GM19455 (cell line): ENCODE data around the gene SPAG6.
"Not testable (repeated sequence)": the region's sequence is repeated elsewhere in the genome, so short reads cannot be mapped to it uniquely, and the experiment has no call there.

Source experiments
- ATAC-seq: cut with Tn5 transposase; IDR thresholded peaks from one replicate; pipeline ENCODE4 v1.9.1; 2021; ENCODE audit not compliant: unreplicated experiment

SPAG6 gene

GRCh38 chr10:22345301-22346095 is at the start of gene SPAG6:
TSS of gene SPAG6 (plus strand) at chr10:22345496. CDS start at chr10:22345612, 116 bp downstream.
- peak; percentile 40 for ATAC-seq

GRCh38 chr10:22301193-22301592 is 44.1 kb upstream of the SPAG6 start:
- no peak for ATAC-seq

- no peak for ATAC-seq
Observed at GRCh38 chr10:22303461-22303860, 41.8 kb upstream of the SPAG6 start.

- ATAC-seq: no peak
Observed at GRCh38 chr10:22305721-22306120, 39.6 kb upstream of the SPAG6 start.

- peak; percentile 97 for ATAC-seq
Observed at GRCh38 chr10:22308390-22308789, 36.9 kb upstream of the SPAG6 start.

- ATAC-seq: no peak
Observed at GRCh38 chr10:22309180-22310000, 35.9 kb upstream of the SPAG6 start.

- not testable (repeated sequence) for ATAC-seq
Observed at GRCh38 chr10:22310012-22310411, 35.3 kb upstream of the SPAG6 start.

GRCh38 chr10:22310928-22311327 is 34.4 kb upstream of the SPAG6 start:
- ATAC-seq: no peak

- ATAC-seq: no peak
Observed at GRCh38 chr10:22314852-22315251, 30.4 kb upstream of the SPAG6 start.

- ATAC-seq: peak; percentile 25
Observed at GRCh38 chr10:22315455-22316285, 29.6 kb upstream of the SPAG6 start.

- ATAC-seq: peak; percentile 57
Observed at GRCh38 chr10:22316286-22317075, 28.8 kb upstream of the SPAG6 start, which contains the start of gene COMMD3. TSS of gene COMMD3 (plus strand) at chr10:22316388. CDS start at chr10:22316418, 30 bp downstream.

GRCh38 chr10:22317076-22317370 is 28.3 kb upstream of the SPAG6 start:
- ATAC-seq: peak; percentile 26

- no peak for ATAC-seq
Observed at GRCh38 chr10:22317771-22318565, 27.3 kb upstream of the SPAG6 start.

GRCh38 chr10:22318772-22319171 is 26.5 kb upstream of the SPAG6 start:
- ATAC-seq: no peak

- ATAC-seq: no peak
Observed at GRCh38 chr10:22319547-22319979, 25.7 kb upstream of the SPAG6 start.

- ATAC-seq: no peak
Observed at GRCh38 chr10:22319980-22320558, 25.2 kb upstream of the SPAG6 start.

GRCh38 chr10:22320591-22321155 is 24.6 kb upstream of the SPAG6 start, which contains the start of gene BMI1:
TSS of gene BMI1 (plus strand) at chr10:22321099. CDS start at chr10:22326450, 5,351 bp downstream.
- ATAC-seq: no peak

- ATAC-seq: no peak
Observed at GRCh38 chr10:22321156-22321923, 24.0 kb upstream of the SPAG6 start.
